Thyroid gland (tissue), 4 donors: ENCODE measurements around the gene HYDIN.

Source experiments
- POLR2A ChIP-seq, 2 donors: fragments of 450-650 bp; IDR thresholded peaks; one replicate each; pipeline ENCODE4 v1.6.1; 2017; ENCODE audit warnings: antibody characterized with exemption in 2 of 2, mild to moderate bottlenecking in 2 of 2, moderate library complexity in 1 of 2
- TF ChIP-seq, protein P1 (sequence below), 6 experiments: fragments of 200-600 bp in 3 of 6; fragments of 450-650 bp in 3 of 6; sonication (generic) in 3 of 6; IDR thresholded peaks; one replicate each; pipeline ENCODE4 v1.5.1; 2016 to 2019; ENCODE audit warnings: antibody characterized with exemption in 6 of 6, mild to moderate bottlenecking in 2 of 6, inconsistent platforms in 1 of 6, moderate library complexity in 1 of 6

DNA sequence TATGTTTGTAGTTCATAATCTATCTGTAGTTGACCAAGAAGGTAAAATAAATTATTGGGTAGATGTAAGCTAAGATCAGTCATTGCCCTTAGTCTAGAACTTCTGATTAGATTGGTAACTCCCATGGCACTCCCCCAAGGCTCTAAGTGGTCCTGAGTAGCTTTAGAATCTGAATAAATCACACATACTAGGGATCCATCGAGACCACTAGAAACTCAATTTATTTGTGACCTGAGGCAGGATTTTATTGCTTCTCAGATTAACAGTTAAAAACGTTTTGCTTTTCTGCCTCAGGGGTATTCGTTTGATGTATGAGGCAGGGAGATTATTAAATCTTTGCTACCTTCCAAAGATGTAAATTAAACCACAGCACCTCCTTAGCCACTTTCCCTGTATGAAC is 33.8 kb upstream of the HYDIN start:
- TF ChIP-seq, protein P1, sequence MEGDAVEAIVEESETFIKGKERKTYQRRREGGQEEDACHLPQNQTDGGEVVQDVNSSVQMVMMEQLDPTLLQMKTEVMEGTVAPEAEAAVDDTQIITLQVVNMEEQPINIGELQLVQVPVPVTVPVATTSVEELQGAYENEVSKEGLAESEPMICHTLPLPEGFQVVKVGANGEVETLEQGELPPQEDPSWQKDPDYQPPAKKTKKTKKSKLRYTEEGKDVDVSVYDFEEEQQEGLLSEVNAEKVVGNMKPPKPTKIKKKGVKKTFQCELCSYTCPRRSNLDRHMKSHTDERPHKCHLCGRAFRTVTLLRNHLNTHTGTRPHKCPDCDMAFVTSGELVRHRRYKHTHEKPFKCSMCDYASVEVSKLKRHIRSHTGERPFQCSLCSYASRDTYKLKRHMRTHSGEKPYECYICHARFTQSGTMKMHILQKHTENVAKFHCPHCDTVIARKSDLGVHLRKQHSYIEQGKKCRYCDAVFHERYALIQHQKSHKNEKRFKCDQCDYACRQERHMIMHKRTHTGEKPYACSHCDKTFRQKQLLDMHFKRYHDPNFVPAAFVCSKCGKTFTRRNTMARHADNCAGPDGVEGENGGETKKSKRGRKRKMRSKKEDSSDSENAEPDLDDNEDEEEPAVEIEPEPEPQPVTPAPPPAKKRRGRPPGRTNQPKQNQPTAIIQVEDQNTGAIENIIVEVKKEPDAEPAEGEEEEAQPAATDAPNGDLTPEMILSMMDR (IDR thresholded peaks at IDR 0.05) = no peak
- no peak for TF ChIP-seq POLR2A (IDR thresholded peaks at IDR 0.05)
